Activated naive CD4-positive, alpha-beta T cell treated with anti-CD3 and anti-CD28 coated beads, Interleukin-2, amount 10 ng/mL, durations not matched to agents 7 days and 5 days (primary cell): ENCODE results near the gene GNG7.
"Not testable (repeated sequence)": the region's sequence is repeated elsewhere in the genome, so short reads cannot be mapped to it uniquely, and the experiment has no call there.

Experiments
- CTCF ChIA-PET: fragments of 350-600 bp; sonication (Branson Sonifier 250); formaldehyde crosslinking; loops from one replicate; lab custom pipeline; 2021; ENCODE audit warnings: antibody characterized with exemption; lab: Charles Lee
- DNase-seq: peaks from one replicate; pipeline ENCODE4 v3.0.0-alpha.2; 2020
- H3K27ac Mint-ChIP-seq: one replicate; pipeline ENCODE4 v1.8.0; 2021; ENCODE audit warnings: mild to moderate bottlenecking, moderate library complexity, mixed read lengths
- H3K27me3 Mint-ChIP-seq: one replicate; pipeline ENCODE4 v1.8.0; 2021; ENCODE audit warnings: mild to moderate bottlenecking, mixed read lengths
- H3K36me3 Mint-ChIP-seq: one replicate; pipeline ENCODE4 v1.8.0; 2021; ENCODE audit warnings: mixed read lengths
- H3K4me1 Mint-ChIP-seq: one replicate; pipeline ENCODE4 v1.8.0; 2021; ENCODE audit warnings: mixed read lengths
- H3K4me3 Mint-ChIP-seq: one replicate; pipeline ENCODE4 v1.8.0; 2021; ENCODE audit warnings: mild to moderate bottlenecking, moderate library complexity, mixed read lengths
- H3K9me3 Mint-ChIP-seq: one replicate; pipeline ENCODE4 v1.8.0; 2021; ENCODE audit warnings: mixed read lengths

Gene GNG7

GRCh38 chr19:2615782-2616181 is 86.7 kb downstream of the GNG7 start:
- DNase-seq, result peak; percentile 15
- Mint-ChIP-seq H3K27ac (no peak overlapping the region), H3K9me3 (peaks cover 7% of the 10 kb centered on the region), H3K27me3 (peaks cover 20% of the 10 kb centered on the region), H3K4me3 (no peak overlapping the region), H3K4me1 (peaks cover 67% of the 10 kb centered on the region), H3K36me3 (no peaks in the 10 kb centered on the region)
- CTCF ChIA-PET, result interaction anchor here (1.6 to 7.8 kb wide), 4 partner anchors 21 to 139 kb away, joined by 7 to 48 read pairs (median 18); partner anchors contain the start of gene GADD45B

- DNase-seq, result peak; percentile 74
- H3K9me3 Mint-ChIP-seq, result peaks cover 7% of the 10 kb centered on the region
- H3K4me1 Mint-ChIP-seq, result peaks cover 60% of the 10 kb centered on the region
- H3K4me3 Mint-ChIP-seq, result no peak overlapping the region
- H3K27ac Mint-ChIP-seq, result no peak overlapping the region
- H3K27me3 Mint-ChIP-seq, result peaks cover 37% of the 10 kb centered on the region
- H3K36me3 Mint-ChIP-seq, result no peaks in the 10 kb centered on the region
- CTCF ChIA-PET, result interaction anchor here (0.6 to 3.0 kb wide), 20 partner anchors 13 to 626 kb away, joined by 3 to 25 read pairs (median 3); partner anchors contain the start of gene GADD45B
Measured at GRCh38 chr19:2613507-2614295, 88.8 kb downstream of the GNG7 start.

GRCh38 chr19:2612619-2613249 is 89.8 kb downstream of the GNG7 start:
- Mint-ChIP-seq H3K9me3 (peaks cover 7% of the 10 kb centered on the region), H3K4me3 (no peak overlapping the region), H3K36me3 (no peaks in the 10 kb centered on the region), H3K27ac (no peak overlapping the region), H3K4me1 (peaks cover 57% of the 10 kb centered on the region), H3K27me3 (peaks cover 47% of the 10 kb centered on the region)
- CTCF ChIA-PET, result interaction anchor here (2.2 to 4.2 kb wide), 3 partner anchors 24 to 145 kb away, joined by 7 to 63 read pairs (median 25); partner anchors contain the start of gene GADD45B
- DNase-seq, result peak; percentile 19

GRCh38 chr19:2611483-2612464 is 90.7 kb downstream of the GNG7 start:
- H3K4me1 Mint-ChIP-seq, result peaks cover 56% of the 10 kb centered on the region
- no peaks in the 10 kb centered on the region for H3K36me3 Mint-ChIP-seq
- peaks cover 56% of the 10 kb centered on the region for H3K27me3 Mint-ChIP-seq
- H3K27ac Mint-ChIP-seq, result no peak overlapping the region
- DNase-seq, result peak; percentile 19
- CTCF ChIA-PET, result interaction anchor here (0.6 to 4.2 kb wide), 25 partner anchors 8 to 454 kb away, joined by 3 to 63 read pairs (median 4); partner anchors contain the start of genes GADD45B and LMNB2
- peaks cover 7% of the 10 kb centered on the region for H3K9me3 Mint-ChIP-seq
- no peak overlapping the region for H3K4me3 Mint-ChIP-seq

GRCh38 chr19:2610637-2611482 is 91.6 kb downstream of the GNG7 start:
- CTCF ChIA-PET, result interaction anchor here (0.6 to 4.2 kb wide), 26 partner anchors 9 to 218 kb away, joined by 3 to 63 read pairs (median 4); partner anchors contain the start of genes GADD45B and LMNB2
- H3K4me1 Mint-ChIP-seq, result peaks cover 55% of the 10 kb centered on the region
- no peak overlapping the region for H3K27ac Mint-ChIP-seq

GRCh38 chr19:2609389-2610116 is 92.9 kb downstream of the GNG7 start:
- peaks cover 61% of the 10 kb centered on the region for H3K27me3 Mint-ChIP-seq
- H3K36me3 Mint-ChIP-seq, result no peaks in the 10 kb centered on the region
- peaks cover 5% of the 10 kb centered on the region for H3K9me3 Mint-ChIP-seq
- DNase-seq, result no peak
- CTCF ChIA-PET, result interaction anchor here (1.1 to 4.2 kb wide), 8 partner anchors 9 to 136 kb away, joined by 4 to 63 read pairs (median 11); partner anchors contain the start of gene GADD45B
- no peak overlapping the region for H3K27ac Mint-ChIP-seq
- peak overlapping the region; percentile 23 for H3K4me3 Mint-ChIP-seq
- peaks cover 54% of the 10 kb centered on the region for H3K4me1 Mint-ChIP-seq

More at GRCh38 chr19:2610637-2611482, 91.6 kb downstream of the GNG7 start:
- DNase-seq, result peak; percentile 93
- peak overlapping the region; percentile 79 for H3K4me3 Mint-ChIP-seq
- peaks cover 7% of the 10 kb centered on the region for H3K9me3 Mint-ChIP-seq
- H3K36me3 Mint-ChIP-seq, result no peaks in the 10 kb centered on the region
- peaks cover 61% of the 10 kb centered on the region for H3K27me3 Mint-ChIP-seq

GRCh38 chr19:2609034-2609388 is 93.5 kb downstream of the GNG7 start:
- Mint-ChIP-seq H3K27me3 (peaks cover 65% of the 10 kb centered on the region), H3K4me1 (peaks cover 49% of the 10 kb centered on the region)
- H3K4me3 Mint-ChIP-seq, H3K9me3 Mint-ChIP-seq, DNase-seq, H3K27ac Mint-ChIP-seq, H3K36me3 Mint-ChIP-seq: not testable (repeated sequence)
- CTCF ChIA-PET, result interaction anchor here (1.2 to 4.2 kb wide), 6 partner anchors 9 to 135 kb away, joined by 5 to 63 read pairs (median 11); partner anchors contain the start of gene GADD45B

- H3K27me3 Mint-ChIP-seq, result peaks cover 64% of the 10 kb centered on the region
- no peak overlapping the region for H3K4me3 Mint-ChIP-seq
- CTCF ChIA-PET, result interaction anchor here (1.2 to 4.2 kb wide), 5 partner anchors 9 to 135 kb away, joined by 5 to 63 read pairs (median 6); partner anchors contain the start of gene GADD45B
- no peak overlapping the region for H3K27ac Mint-ChIP-seq
- H3K4me1 Mint-ChIP-seq, result peaks cover 44% of the 10 kb centered on the region
- H3K36me3 Mint-ChIP-seq, result no peaks in the 10 kb centered on the region
- no peak for DNase-seq
- H3K9me3 Mint-ChIP-seq, result no peaks in the 10 kb centered on the region
Measured at GRCh38 chr19:2608602-2608922, 93.9 kb downstream of the GNG7 start.

- peaks cover 38% of the 10 kb centered on the region for H3K4me1 Mint-ChIP-seq
- CTCF ChIA-PET, result interaction anchor here (1.2 to 4.2 kb wide), 3 partner anchors 11 to 131 kb away, joined by 5 to 63 read pairs (median 6); partner anchors contain the start of gene GADD45B
- H3K9me3 Mint-ChIP-seq, result no peaks in the 10 kb centered on the region
- H3K36me3 Mint-ChIP-seq, result no peaks in the 10 kb centered on the region
- peak overlapping the region; percentile 27 for H3K4me3 Mint-ChIP-seq
- H3K27ac Mint-ChIP-seq, result peak overlapping the region; percentile 6
- H3K27me3 Mint-ChIP-seq, result peaks cover 66% of the 10 kb centered on the region
- peak; percentile 68 for DNase-seq
Measured at GRCh38 chr19:2607712-2608601, 94.5 kb downstream of the GNG7 start.

- H3K4me3 Mint-ChIP-seq, CTCF ChIA-PET, H3K27ac Mint-ChIP-seq, H3K36me3 Mint-ChIP-seq, DNase-seq, H3K9me3 Mint-ChIP-seq: not testable (repeated sequence)
- Mint-ChIP-seq H3K4me1 (peaks cover 37% of the 10 kb centered on the region), H3K27me3 (peaks cover 78% of the 10 kb centered on the region)
Measured at GRCh38 chr19:2606774-2607173, 95.7 kb downstream of the GNG7 start.

GRCh38 chr19:2605889-2606288 is 96.6 kb downstream of the GNG7 start:
- DNase-seq, H3K4me3 Mint-ChIP-seq, H3K9me3 Mint-ChIP-seq, H3K27ac Mint-ChIP-seq, H3K36me3 Mint-ChIP-seq, CTCF ChIA-PET: not testable (repeated sequence)
- Mint-ChIP-seq H3K27me3 (peaks cover 80% of the 10 kb centered on the region), H3K4me1 (peaks cover 32% of the 10 kb centered on the region)
